ENCODE results near the gene KCTD11. TPM values are rescaled to one million over a fixed set of nuclear protein-coding genes. Genes with fewer than 3 reads are reported as not detected.

KCTD11 gene
- total and polyA plus RNA-seq, 2 experiments from 2014 or later: 2.2 to 7.7 TPM

DNA sequence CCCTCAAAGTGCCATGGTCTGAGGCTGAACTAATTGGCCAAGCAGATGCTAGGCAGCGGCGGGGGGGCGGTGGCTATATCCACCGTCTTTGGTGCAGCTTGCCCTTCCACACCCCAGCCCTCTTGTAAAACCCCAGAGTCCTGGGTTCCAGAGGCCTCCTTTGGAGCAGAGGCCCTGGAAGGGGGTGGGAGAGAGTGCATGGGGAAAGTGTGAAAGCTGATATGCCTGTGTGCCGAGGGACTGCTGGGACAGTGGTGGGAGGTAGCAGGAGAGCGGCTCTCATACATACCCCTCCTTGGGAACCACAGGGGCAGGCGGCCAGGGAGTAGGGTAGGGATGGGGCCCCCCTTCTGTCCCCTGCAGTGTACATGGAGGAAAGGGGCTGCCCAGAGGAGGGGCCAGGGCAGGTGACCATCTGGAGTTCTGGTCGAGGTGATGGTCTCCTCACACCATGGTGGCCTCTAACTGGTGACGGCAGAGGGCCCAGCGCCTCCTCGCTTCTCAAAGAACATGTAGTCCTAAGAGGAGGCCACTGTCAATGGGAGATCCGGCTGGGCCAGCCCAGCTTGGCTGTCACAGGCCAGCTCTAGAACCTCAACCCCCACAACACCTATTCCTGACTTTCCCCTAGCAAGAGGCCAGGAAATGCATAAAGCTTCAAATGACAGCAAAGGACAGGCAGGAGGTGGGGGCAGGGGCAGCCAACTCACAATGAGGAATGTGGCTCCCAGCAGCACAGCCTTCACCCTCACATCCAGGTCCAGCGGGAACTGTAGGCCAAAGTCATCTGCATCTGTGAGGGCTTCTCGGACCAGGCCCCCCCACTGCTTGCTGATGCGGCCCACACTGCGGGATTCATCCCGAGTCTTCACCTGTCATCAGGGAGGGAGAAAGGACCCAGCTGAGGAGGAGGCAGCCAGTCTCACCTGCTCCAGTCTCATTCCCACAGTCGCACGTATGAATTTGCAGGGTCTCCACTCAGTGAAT lies 38.3 kb downstream of the KCTD11 start (continued):
- TF ChIP-seq, protein P1, sequence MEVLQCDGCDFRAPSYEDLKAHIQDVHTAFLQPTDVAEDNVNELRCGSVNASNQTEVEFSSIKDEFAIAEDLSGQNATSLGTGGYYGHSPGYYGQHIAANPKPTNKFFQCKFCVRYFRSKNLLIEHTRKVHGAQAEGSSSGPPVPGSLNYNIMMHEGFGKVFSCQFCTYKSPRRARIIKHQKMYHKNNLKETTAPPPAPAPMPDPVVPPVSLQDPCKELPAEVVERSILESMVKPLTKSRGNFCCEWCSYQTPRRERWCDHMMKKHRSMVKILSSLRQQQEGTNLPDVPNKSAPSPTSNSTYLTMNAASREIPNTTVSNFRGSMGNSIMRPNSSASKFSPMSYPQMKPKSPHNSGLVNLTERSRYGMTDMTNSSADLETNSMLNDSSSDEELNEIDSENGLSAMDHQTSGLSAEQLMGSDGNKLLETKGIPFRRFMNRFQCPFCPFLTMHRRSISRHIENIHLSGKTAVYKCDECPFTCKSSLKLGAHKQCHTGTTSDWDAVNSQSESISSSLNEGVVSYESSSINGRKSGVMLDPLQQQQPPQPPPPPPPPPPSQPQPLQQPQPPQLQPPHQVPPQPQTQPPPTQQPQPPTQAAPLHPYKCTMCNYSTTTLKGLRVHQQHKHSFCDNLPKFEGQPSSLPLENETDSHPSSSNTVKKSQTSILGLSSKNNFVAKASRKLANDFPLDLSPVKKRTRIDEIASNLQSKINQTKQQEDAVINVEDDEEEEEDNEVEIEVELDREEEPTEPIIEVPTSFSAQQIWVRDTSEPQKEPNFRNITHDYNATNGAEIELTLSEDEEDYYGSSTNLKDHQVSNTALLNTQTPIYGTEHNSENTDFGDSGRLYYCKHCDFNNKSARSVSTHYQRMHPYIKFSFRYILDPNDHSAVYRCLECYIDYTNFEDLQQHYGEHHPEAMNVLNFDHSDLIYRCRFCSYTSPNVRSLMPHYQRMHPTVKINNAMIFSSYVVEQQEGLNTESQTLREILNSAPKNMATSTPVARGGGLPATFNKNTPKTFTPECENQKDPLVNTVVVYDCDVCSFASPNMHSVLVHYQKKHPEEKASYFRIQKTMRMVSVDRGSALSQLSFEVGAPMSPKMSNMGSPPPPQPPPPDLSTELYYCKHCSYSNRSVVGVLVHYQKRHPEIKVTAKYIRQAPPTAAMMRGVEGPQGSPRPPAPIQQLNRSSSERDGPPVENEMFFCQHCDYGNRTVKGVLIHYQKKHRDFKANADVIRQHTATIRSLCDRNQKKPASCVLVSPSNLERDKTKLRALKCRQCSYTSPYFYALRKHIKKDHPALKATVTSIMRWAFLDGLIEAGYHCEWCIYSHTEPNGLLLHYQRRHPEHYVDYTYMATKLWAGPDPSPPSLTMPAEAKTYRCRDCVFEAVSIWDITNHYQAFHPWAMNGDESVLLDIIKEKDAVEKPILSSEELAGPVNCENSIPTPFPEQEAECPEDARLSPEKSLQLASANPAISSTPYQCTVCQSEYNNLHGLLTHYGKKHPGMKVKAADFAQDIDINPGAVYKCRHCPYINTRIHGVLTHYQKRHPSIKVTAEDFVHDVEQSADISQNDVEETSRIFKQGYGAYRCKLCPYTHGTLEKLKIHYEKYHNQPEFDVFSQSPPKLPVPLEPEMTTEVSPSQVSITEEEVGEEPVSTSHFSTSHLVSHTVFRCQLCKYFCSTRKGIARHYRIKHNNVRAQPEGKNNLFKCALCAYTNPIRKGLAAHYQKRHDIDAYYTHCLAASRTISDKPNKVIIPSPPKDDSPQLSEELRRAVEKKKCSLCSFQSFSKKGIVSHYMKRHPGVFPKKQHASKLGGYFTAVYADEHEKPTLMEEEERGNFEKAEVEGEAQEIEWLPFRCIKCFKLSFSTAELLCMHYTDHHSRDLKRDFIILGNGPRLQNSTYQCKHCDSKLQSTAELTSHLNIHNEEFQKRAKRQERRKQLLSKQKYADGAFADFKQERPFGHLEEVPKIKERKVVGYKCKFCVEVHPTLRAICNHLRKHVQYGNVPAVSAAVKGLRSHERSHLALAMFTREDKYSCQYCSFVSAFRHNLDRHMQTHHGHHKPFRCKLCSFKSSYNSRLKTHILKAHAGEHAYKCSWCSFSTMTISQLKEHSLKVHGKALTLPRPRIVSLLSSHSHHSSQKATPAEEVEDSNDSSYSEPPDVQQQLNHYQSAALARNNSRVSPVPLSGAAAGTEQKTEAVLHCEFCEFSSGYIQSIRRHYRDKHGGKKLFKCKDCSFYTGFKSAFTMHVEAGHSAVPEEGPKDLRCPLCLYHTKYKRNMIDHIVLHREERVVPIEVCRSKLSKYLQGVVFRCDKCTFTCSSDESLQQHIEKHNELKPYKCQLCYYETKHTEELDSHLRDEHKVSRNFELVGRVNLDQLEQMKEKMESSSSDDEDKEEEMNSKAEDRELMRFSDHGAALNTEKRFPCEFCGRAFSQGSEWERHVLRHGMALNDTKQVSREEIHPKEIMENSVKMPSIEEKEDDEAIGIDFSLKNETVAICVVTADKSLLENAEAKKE (CRISPR knock-in tag; IDR thresholded peaks at IDR 0.05): no peak
- TF ChIP-seq EZH2 (IDR thresholded peaks at IDR 0.05; ENCODE audit: low read depth, unreplicated experiment) (no peak), ZNF331 (CRISPR knock-in tag; IDR thresholded peaks at IDR 0.05; ENCODE audit: low read depth) (no peak), JUNB (IDR thresholded peaks at IDR 0.05; ENCODE audit: unreplicated experiment) (no peak), CREB1 (CRISPR knock-in tag; IDR thresholded peaks at IDR 0.05; ENCODE audit: low read depth) (no peak), NANOG (IDR thresholded peaks at IDR 0.05; ENCODE audit: borderline replicate concordance) (no peak), STAT1 (IDR thresholded peaks at IDR 0.05; ENCODE audit: unreplicated experiment) (no peak), EZH2phosphoT487 (IDR thresholded peaks at IDR 0.05; ENCODE audit: unreplicated experiment) (no peak)
- TF ChIP-seq, protein P2, sequence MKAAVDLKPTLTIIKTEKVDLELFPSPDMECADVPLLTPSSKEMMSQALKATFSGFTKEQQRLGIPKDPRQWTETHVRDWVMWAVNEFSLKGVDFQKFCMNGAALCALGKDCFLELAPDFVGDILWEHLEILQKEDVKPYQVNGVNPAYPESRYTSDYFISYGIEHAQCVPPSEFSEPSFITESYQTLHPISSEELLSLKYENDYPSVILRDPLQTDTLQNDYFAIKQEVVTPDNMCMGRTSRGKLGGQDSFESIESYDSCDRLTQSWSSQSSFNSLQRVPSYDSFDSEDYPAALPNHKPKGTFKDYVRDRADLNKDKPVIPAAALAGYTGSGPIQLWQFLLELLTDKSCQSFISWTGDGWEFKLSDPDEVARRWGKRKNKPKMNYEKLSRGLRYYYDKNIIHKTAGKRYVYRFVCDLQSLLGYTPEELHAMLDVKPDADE (IDR thresholded peaks at IDR 0.05): no peak
